Neural cell (in vitro differentiated cells): Measurements from ENCODE around the gene ZBTB46.

Experiments used
- EZH2 ChIP-seq: fragments of 200-600, 300-800 bp; shearing (Covaris generic), sonication (generic); IDR thresholded peaks from 2 replicates; pipeline ENCODE4 v1.6.1; 2014; ENCODE audit warnings: antibody characterized with exemption, low read length, borderline replicate concordance, mild to moderate bottlenecking; ENCODE audit not compliant: insufficient read depth, poor library complexity, severe bottlenecking
- TAF1 ChIP-seq: IDR thresholded peaks from 2 replicates; pipeline ENCODE4 v1.6.1; 2012; ENCODE audit warnings: low read depth
- TF ChIP-seq, protein P1 (sequence below): fragments of 450-650 bp; IDR thresholded peaks from 2 replicates; pipeline ENCODE4 v1.5.1; 2014; ENCODE audit warnings: antibody characterized with exemption, mild to moderate bottlenecking, moderate library complexity; ENCODE audit not compliant: poor library complexity, severe bottlenecking
- TF ChIP-seq, protein P2 (sequence below): IDR thresholded peaks from 2 replicates; pipeline ENCODE4 v1.6.1; 2012; ENCODE audit warnings: borderline replicate concordance

DNA sequence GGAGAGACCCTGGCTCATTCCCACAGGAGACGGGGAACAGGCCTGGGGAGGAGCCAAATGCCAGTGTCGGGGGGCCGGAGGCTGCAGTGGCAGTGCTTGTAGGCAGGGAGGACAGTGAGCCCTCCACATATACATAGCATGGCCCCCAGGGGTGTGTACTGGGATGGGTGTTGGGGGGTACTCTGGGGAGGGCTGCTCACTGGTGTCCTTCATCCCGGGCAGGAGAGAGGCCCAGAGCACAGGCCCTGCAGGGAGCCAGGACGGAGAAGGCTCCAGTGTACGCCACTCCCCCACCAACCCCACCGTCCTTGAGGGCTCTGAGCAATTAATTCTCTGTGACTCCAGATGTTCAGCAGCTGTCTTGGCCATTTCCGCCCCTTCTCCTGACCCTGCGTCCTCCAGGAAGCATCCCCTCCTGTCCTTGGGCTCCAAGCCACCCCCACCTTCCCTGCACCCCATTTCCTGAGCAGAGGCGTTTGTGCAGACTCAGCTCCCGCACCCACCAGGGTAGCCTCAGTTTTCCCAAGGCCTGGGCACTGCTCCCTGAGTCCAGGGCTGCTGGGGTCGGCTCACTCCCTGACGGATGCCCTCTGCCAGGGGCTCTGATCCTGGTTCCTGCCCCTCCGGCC is 26.8 kb upstream of the ZBTB46 start:
- TF ChIP-seq, protein P1, sequence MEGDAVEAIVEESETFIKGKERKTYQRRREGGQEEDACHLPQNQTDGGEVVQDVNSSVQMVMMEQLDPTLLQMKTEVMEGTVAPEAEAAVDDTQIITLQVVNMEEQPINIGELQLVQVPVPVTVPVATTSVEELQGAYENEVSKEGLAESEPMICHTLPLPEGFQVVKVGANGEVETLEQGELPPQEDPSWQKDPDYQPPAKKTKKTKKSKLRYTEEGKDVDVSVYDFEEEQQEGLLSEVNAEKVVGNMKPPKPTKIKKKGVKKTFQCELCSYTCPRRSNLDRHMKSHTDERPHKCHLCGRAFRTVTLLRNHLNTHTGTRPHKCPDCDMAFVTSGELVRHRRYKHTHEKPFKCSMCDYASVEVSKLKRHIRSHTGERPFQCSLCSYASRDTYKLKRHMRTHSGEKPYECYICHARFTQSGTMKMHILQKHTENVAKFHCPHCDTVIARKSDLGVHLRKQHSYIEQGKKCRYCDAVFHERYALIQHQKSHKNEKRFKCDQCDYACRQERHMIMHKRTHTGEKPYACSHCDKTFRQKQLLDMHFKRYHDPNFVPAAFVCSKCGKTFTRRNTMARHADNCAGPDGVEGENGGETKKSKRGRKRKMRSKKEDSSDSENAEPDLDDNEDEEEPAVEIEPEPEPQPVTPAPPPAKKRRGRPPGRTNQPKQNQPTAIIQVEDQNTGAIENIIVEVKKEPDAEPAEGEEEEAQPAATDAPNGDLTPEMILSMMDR = no peak
- TF ChIP-seq, protein P2, sequence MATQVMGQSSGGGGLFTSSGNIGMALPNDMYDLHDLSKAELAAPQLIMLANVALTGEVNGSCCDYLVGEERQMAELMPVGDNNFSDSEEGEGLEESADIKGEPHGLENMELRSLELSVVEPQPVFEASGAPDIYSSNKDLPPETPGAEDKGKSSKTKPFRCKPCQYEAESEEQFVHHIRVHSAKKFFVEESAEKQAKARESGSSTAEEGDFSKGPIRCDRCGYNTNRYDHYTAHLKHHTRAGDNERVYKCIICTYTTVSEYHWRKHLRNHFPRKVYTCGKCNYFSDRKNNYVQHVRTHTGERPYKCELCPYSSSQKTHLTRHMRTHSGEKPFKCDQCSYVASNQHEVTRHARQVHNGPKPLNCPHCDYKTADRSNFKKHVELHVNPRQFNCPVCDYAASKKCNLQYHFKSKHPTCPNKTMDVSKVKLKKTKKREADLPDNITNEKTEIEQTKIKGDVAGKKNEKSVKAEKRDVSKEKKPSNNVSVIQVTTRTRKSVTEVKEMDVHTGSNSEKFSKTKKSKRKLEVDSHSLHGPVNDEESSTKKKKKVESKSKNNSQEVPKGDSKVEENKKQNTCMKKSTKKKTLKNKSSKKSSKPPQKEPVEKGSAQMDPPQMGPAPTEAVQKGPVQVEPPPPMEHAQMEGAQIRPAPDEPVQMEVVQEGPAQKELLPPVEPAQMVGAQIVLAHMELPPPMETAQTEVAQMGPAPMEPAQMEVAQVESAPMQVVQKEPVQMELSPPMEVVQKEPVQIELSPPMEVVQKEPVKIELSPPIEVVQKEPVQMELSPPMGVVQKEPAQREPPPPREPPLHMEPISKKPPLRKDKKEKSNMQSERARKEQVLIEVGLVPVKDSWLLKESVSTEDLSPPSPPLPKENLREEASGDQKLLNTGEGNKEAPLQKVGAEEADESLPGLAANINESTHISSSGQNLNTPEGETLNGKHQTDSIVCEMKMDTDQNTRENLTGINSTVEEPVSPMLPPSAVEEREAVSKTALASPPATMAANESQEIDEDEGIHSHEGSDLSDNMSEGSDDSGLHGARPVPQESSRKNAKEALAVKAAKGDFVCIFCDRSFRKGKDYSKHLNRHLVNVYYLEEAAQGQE = no peak
- TF ChIP-seq EZH2 (no peak), TAF1 (no peak)
